H1 (cell line): ENCODE measurements around the gene IKZF1. TPM values are rescaled to one million over a fixed set of nuclear protein-coding genes. Genes with fewer than 3 reads are reported as not detected.

ENCODE experiments used
- CTCF ChIA-PET: fragments of 300-600 bp; sonication (Branson Sonifier 250); formaldehyde crosslinking; loops from one replicate; lab custom pipeline; 2021; ENCODE audit not compliant: partially characterized antibody; lab: Charles Lee
- POLR2A ChIA-PET: fragments of 300-600 bp; sonication (Branson Sonifier 250); formaldehyde crosslinking; loops from one replicate; lab custom pipeline; 2021; ENCODE audit warnings: inconsistent platforms; ENCODE audit not compliant: partially characterized antibody; lab: Charles Lee
- DNase-seq, 2 experiments: peaks; one replicate each; pipeline versions ENCODE4 v3.0.0 to v3.0.0-alpha.2; 2010 to 2022; ENCODE audit warnings: low spot score in 2 of 2, low read depth in 1 of 2, mixed read lengths in 1 of 2
- FAIRE-seq: peaks from 2 replicates; lab custom pipeline; 2011; peaks lifted over from hg19 to GRCh38; lab: Jason Lieb, UNC
- H2AFZ ChIP-seq: 2 replicates; pipeline ENCODE4 v1.8.1; 2012; ENCODE audit warnings: low read length, inconsistent platforms
- H2AK5ac ChIP-seq: 2 replicates; pipeline ENCODE4 v1.6.1; 2013; ENCODE audit warnings: low read depth, low read length
- H2BK120ac ChIP-seq: replicated peaks from 2 replicates; pipeline ENCODE3; 2013; ENCODE audit warnings: low read depth, low read length, inconsistent platforms
- H2BK12ac ChIP-seq: 2 replicates; pipeline ENCODE4 v1.6.1; 2013; ENCODE audit warnings: low read depth, low read length
- H2BK15ac ChIP-seq: 2 replicates; pipeline ENCODE4 v1.6.1; 2013; ENCODE audit warnings: low read length
- H2BK20ac ChIP-seq: 2 replicates; pipeline ENCODE4 v1.6.1; 2013; ENCODE audit warnings: low read length
- H2BK5ac ChIP-seq: 2 replicates; pipeline ENCODE4 v1.6.1; 2013; ENCODE audit warnings: low read depth, low read length
- H3K14ac ChIP-seq: 2 replicates; pipeline ENCODE4 v1.6.1; 2013; ENCODE audit warnings: inconsistent platforms; ENCODE audit not compliant: insufficient read length
- H3K18ac ChIP-seq: 2 replicates; pipeline ENCODE4 v1.6.1; 2013; ENCODE audit warnings: low read length; ENCODE audit errors: extremely low read depth
- H3K23ac ChIP-seq: 2 replicates; pipeline ENCODE4 v1.6.1; 2013; ENCODE audit warnings: inconsistent platforms; ENCODE audit not compliant: insufficient read length
- H3K23me2 ChIP-seq: 2 replicates; pipeline ENCODE4 v1.6.1; 2013; ENCODE audit warnings: low read depth, low read length
- H3K27ac ChIP-seq: 2 replicates; pipeline ENCODE4 v1.6.1; 2011; ENCODE audit warnings: low read depth, low read length, inconsistent platforms
- H3K27me3 ChIP-seq, 4 experiments: replicated peaks in 1 of 4; 1 replicate in 1 of 4; 2 replicates in 3 of 4; pipeline versions ENCODE4 v1.6.1 to v1.8.1; 2011 to 2013; ENCODE audit warnings: low read length in 3 of 4, mild to moderate bottlenecking in 3 of 4, inconsistent platforms in 2 of 4, mixed read lengths in 2 of 4, moderate library complexity in 1 of 4; ENCODE audit not compliant: control insufficient read depth in 3 of 4, insufficient read depth in 3 of 4; ENCODE audit errors: extremely low read depth in 1 of 4
- H3K36me3 ChIP-seq, 4 experiments: 2 replicates each; pipeline versions ENCODE4 v1.6.1 to v1.8.1; 2011 to 2013; ENCODE audit warnings: mild to moderate bottlenecking in 4 of 4, low read length in 3 of 4, moderate library complexity in 2 of 4, control low read depth in 1 of 4, inconsistent platforms in 1 of 4; ENCODE audit not compliant: insufficient read depth in 4 of 4, control insufficient read depth in 2 of 4
- H3K4ac ChIP-seq: replicated peaks from 2 replicates; pipeline ENCODE3; 2013; ENCODE audit warnings: low read length, low read depth, mixed read lengths, inconsistent platforms; ENCODE audit not compliant: insufficient read length
- H3K4me1 ChIP-seq, 4 experiments: replicated peaks in 1 of 4; 1 replicate in 1 of 4; 2 replicates in 3 of 4; pipeline versions ENCODE4 v1.6.1 to v1.8.1; 2011 to 2013; ENCODE audit warnings: low read length in 3 of 4, inconsistent platforms in 2 of 4, mixed read lengths in 1 of 4; ENCODE audit not compliant: insufficient read depth in 4 of 4, control insufficient read depth in 3 of 4
- H3K4me2 ChIP-seq, 2 experiments: 2 replicates each; pipeline versions ENCODE4 v1.6.1 to v1.8.1; 2011 to 2013; ENCODE audit warnings: low read depth in 2 of 2, low read length in 2 of 2, control low read depth in 1 of 2, inconsistent platforms in 1 of 2, mild to moderate bottlenecking in 1 of 2; ENCODE audit not compliant: insufficient read depth in 1 of 2
- H3K4me3 ChIP-seq, 4 experiments: fragments of 200-600, 300-600 bp in 1 of 4; sonication (generic), shearing (Covaris generic), sonication (Bioruptor Twin) in 1 of 4; 2 replicates each; pipeline versions ENCODE4 v1.5.1 to v1.8.1; 2011 to 2016; ENCODE audit warnings: low read length in 4 of 4, low read depth in 3 of 4, control low read depth in 2 of 4, inconsistent platforms in 2 of 4, mild to moderate bottlenecking in 2 of 4, mixed read lengths in 1 of 4, moderate library complexity in 1 of 4; ENCODE audit not compliant: insufficient read depth in 2 of 4; ENCODE audit errors: extremely low read depth in 1 of 4
- H3K56ac ChIP-seq: replicated peaks from 2 replicates; pipeline ENCODE3; 2013; ENCODE audit warnings: low read depth, mild to moderate bottlenecking, mixed read lengths, low read length, inconsistent platforms; ENCODE audit not compliant: insufficient read length
- H3K79me1 ChIP-seq: 2 replicates; pipeline ENCODE4 v1.6.1; 2013; ENCODE audit warnings: low read depth, low read length, control low read depth
- H3K79me2 ChIP-seq, 2 experiments: 2 replicates each; pipeline versions ENCODE4 v1.6.1 to v1.8.1; 2012 to 2013; ENCODE audit warnings: low read length in 2 of 2, mild to moderate bottlenecking in 2 of 2, inconsistent platforms in 1 of 2; ENCODE audit not compliant: insufficient read depth in 2 of 2, control insufficient read depth in 1 of 2
- H3K9ac ChIP-seq, 4 experiments: replicated peaks in 1 of 4; 1 replicate in 1 of 4; 2 replicates in 3 of 4; pipeline versions ENCODE4 v1.6.1 to v1.8.1; 2011 to 2013; ENCODE audit warnings: low read depth in 3 of 4, low read length in 3 of 4, control low read depth in 2 of 4, mild to moderate bottlenecking in 2 of 4, moderate library complexity in 2 of 4, inconsistent platforms in 1 of 4; ENCODE audit errors: extremely low read depth in 1 of 4
- H3K9me3 ChIP-seq, 2 experiments: 2 replicates each; pipeline versions ENCODE4 v1.6.1 to v1.8.1; 2012 to 2013; ENCODE audit warnings: mild to moderate bottlenecking in 2 of 2, moderate library complexity in 2 of 2, control low read depth in 1 of 2, inconsistent platforms in 1 of 2, low read depth in 1 of 2, low read length in 1 of 2, mixed read lengths in 1 of 2; ENCODE audit not compliant: insufficient read depth in 2 of 2
- H4K20me1 ChIP-seq, 2 experiments: replicated peaks in 1 of 2; 2 replicates each; pipeline versions ENCODE3 to v1.8.1; 2011 to 2013; ENCODE audit warnings: inconsistent platforms in 2 of 2, low read length in 2 of 2, mild to moderate bottlenecking in 1 of 2; ENCODE audit not compliant: insufficient read depth in 2 of 2, control insufficient read depth in 1 of 2
- H4K5ac ChIP-seq: 2 replicates; pipeline ENCODE4 v1.6.1; 2013; ENCODE audit warnings: low read length, low read depth, mixed read lengths, inconsistent platforms; ENCODE audit not compliant: insufficient read length
- H4K8ac ChIP-seq: 2 replicates; pipeline ENCODE4 v1.8.0; 2013; ENCODE audit warnings: mild to moderate bottlenecking, moderate library complexity, low read length, inconsistent platforms; ENCODE audit not compliant: insufficient read depth; ENCODE audit errors: extremely low read depth
- H4K91ac ChIP-seq: replicated peaks from 2 replicates; pipeline ENCODE3; 2013; ENCODE audit warnings: low read length, mixed read lengths, inconsistent platforms; ENCODE audit not compliant: insufficient read length
- BACH1 ChIP-seq: IDR thresholded peaks from 2 replicates; pipeline ENCODE4 v1.6.1; 2012; ENCODE audit warnings: low read length, improper control_type of control experiment
- EGR1 ChIP-seq: IDR thresholded peaks from 2 replicates; pipeline ENCODE4 v1.6.1; 2011; ENCODE audit warnings: low read depth, low read length, borderline replicate concordance
- EZH2 ChIP-seq: fragments of 200-600 bp; sonication (generic); IDR thresholded peaks from 2 replicates; pipeline ENCODE4 v1.7.1; 2012; ENCODE audit warnings: low read depth, mild to moderate bottlenecking, moderate library complexity, low read length, inconsistent platforms; ENCODE audit not compliant: severe bottlenecking
- SP1 ChIP-seq: IDR thresholded peaks from 2 replicates; pipeline ENCODE4 v1.6.1; 2011; ENCODE audit warnings: low read depth, low read length
- WGBS, 2 experiments: shearing (Covaris generic) in 1 of 2; methylation state at CpG; one replicate each; pipeline versions ENCODE4 v1.1.6 to v1.1.7; 2013 to 2015; ENCODE audit warnings: low lambda C conversion rate in 2 of 2, mixed read lengths in 2 of 2, inconsistent platforms in 1 of 2, low coverage in 1 of 2, missing lambda C conversion rate in 1 of 2; ENCODE audit not compliant: insufficient replicate concordance in 2 of 2, insufficient coverage in 1 of 2, insufficient read length in 1 of 2; ENCODE audit errors: extremely low coverage in 1 of 2, missing lambda C conversion rate in 1 of 2; 5-methylcytosine and 5-hydroxymethylcytosine counted together
- polyA plus RNA-seq, 7 experiments: library from polyadenylated mRNA; depleted of rRNA in 3 of 7; stranded (reverse) in 5 of 7; unstranded in 2 of 7; fragments of >200 nt in 5 of 7; fragments of 200-250 nt in 2 of 7; gene quantifications; 1 replicate in 5 of 7; 2 replicates in 1 of 7; 4 replicates in 1 of 7; pipeline versions ENCODE4 v1.2.1 to v1.2.3, GENCODE V29; 2011 to 2013; ENCODE audit warnings: missing spikeins in 2 of 7, mixed read lengths in 2 of 7
- total RNA-seq: library from RNA; stranded (reverse); fragmentation: NEBNext Ultra II Directional; extraction: Animal tissue kit (Norgen Biotek cat#: 25700); gene quantifications from 2 replicates; pipeline ENCODE4 v1.2.1, GENCODE V29; 2021
- TF ChIP-seq, protein P1 (sequence below): IDR thresholded peaks from 2 replicates; pipeline ENCODE4 v1.6.1; 2011; ENCODE audit warnings: low read depth, mild to moderate bottlenecking, low read length; ENCODE audit not compliant: insufficient read depth

The IKZF1 gene
- total and polyA plus RNA-seq, 2 of the 8 experiments (the other 6 are each of a cell fraction or from before 2014, with no cell fraction given) = 0.74 to 1.5 TPM

DNA sequence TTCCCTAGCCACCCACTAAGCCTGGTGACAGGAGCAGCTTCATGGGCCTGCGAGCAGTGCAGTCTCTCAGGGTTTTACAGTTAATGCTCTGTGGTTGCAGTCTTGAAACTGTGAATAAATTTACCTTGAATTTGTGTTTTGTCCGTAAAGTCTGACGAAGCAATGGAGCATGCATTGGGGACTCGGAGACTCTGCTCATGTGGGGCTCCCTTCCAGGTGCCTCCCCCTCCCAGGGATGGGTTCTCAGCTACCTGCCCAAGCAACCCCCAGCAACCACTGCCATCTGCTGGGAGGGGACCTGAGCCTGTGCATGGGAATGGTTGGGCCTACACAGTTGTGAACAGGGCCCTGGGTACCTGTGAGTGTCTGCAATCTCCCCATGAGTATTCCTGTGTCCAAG lies 36.3 kb upstream of the IKZF1 start:
- 94% methylated on average over 4 of the region's 4 CpGs; no CpG with 5 or more reads in 1 of the 2 experiments for WGBS, 2 experiments
- H3K79me1 ChIP-seq = no peaks in the 10 kb centered on the region
- H4K5ac ChIP-seq = no peak overlapping the region
- H3K9me3 ChIP-seq = no peaks in the 10 kb centered on the region
- no peak overlapping the region for H3K4me2 ChIP-seq
- no peak overlapping the region for H2AK5ac ChIP-seq
- TF ChIP-seq, protein P1, sequence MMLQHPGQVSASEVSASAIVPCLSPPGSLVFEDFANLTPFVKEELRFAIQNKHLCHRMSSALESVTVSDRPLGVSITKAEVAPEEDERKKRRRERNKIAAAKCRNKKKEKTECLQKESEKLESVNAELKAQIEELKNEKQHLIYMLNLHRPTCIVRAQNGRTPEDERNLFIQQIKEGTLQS = no peak
- TF ChIP-seq BACH1 (no peak), SP1 (no peak), EZH2 (no peak), EGR1 (no peak)
- TF ChIP-seq, all 59 proteins: peak for 0
- Histone ChIP-seq H3K27me3 (no peaks in the 10 kb centered on the region), H2AFZ (no peak overlapping the region), H2BK120ac (no peak overlapping the region), H4K8ac (no peak overlapping the region), H3K14ac (no peak overlapping the region), H3K4me1 (peaks cover 0 to 5% (median 0%) of the 10 kb centered on the region in 4 experiments; a peak in 2 of 7 replicates), H2BK12ac (no peak overlapping the region), H3K56ac (no peak overlapping the region), H3K79me2 (no peaks in the 10 kb centered on the region), H3K23ac (no peak overlapping the region), H2BK15ac (no peak overlapping the region), H3K4ac (no peak overlapping the region), H2BK20ac (no peak overlapping the region), H2BK5ac (no peak overlapping the region), H3K36me3 (no peaks in the 10 kb centered on the region), H3K18ac (no peak overlapping the region), H4K20me1 (no peaks in the 10 kb centered on the region), H3K4me3 (no peak overlapping the region), H3K23me2 (peaks cover 2% of the 10 kb centered on the region; the same call in 1 of the 2 replicates), H4K91ac (no peak overlapping the region), H3K9ac (no peak overlapping the region), H3K27ac (no peak overlapping the region)
- DNase-seq (no peak), FAIRE-seq (no peak)
- ChIA-PET CTCF (interaction anchor here (0.8 to 1.6 kb wide), 2 partner anchors 38 to 110 kb away, joined by 3 to 5 read pairs; no protein-coding TSS in a partner anchor), POLR2A (no interaction called here)
